CD1c-positive myeloid dendritic cell (primary cell): ENCODE results near the gene FGGY.

ENCODE experiments used
- DNase-seq: peaks from one replicate; pipeline ENCODE4 v3.0.0-alpha.2; 2016; ENCODE audit errors: extremely low spot score

FGGY gene

GRCh38 chr1:59384443-59384842, 87.5 kb downstream of the FGGY start:
- DNase-seq = no peak

GRCh38 chr1:59388191-59388590, 91.3 kb downstream of the FGGY start:
- no peak for DNase-seq

DNA sequence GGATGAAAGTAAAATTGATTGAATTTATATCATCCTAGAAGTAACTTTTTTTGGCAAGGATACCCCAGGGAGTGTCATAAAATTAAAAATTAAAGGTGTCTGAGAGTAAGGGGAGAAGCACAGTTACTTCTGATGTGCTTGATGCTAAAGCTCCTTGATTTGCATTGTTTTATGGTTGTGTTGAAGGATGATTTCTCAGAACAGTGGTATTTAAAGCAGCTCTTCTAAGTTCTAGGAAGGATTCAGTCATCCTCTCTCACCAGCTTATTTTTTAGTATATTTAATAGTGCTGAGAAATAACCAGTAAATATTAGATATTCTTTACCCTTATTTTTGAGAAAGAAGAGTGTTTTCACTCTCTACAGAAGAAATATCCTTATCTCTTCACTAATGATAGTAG, 93.0 kb downstream of the FGGY start:
- DNase-seq = no peak

GRCh38 chr1:59390307-59390706, 93.4 kb downstream of the FGGY start:
- DNase-seq = no peak

DNA sequence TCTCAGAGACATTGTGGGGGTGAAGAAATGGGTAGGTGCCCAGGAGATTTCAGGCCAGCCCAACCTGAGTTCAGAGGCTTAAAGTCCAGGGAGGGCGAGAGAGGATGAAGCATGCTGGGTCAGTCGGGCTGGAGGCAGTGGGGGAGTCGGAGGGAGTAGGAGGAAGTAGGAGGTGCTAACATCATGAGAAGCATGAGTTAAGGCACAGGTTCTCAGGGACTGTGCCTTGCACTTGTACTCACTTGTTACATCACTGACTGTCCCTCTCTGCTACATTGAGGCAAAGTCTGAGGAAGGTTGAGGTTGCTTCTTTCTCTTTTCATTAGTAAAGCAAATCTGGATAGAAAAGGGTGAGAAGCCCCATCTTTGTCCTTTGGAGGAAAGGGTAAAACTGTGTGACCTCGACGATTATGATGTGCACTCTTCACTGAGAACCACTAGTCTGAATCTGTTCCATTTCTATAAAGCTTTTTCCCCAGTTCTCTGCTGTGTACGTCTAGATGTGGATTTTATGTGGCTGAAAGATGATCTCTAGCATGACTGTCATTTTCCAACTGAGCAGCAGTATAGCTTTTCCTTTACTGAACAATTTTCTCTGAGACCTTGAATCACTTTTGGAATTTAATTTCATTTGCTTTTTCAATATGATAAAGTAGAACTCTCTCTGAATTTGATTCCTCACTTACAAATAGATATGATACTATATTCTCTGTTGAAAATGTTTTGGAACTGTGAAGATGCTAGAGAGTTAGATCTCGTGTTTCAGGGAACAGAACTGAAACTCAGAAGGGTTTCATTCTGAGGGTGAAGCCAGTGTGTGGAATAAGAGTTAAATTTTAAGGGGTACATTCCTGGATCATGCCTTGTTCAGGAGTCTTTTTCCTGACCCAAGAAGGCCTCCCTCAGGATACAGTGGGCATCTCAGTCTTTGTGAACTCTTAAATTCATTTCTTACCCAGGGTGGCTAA, 94.6 kb downstream of the FGGY start:
- peak; percentile 8 for DNase-seq

GRCh38 chr1:59393211-59394180, 96.6 kb downstream of the FGGY start:
- DNase-seq = no peak

- DNase-seq = no peak
Measured at GRCh38 chr1:59394706-59395425, 98.0 kb downstream of the FGGY start.

DNA sequence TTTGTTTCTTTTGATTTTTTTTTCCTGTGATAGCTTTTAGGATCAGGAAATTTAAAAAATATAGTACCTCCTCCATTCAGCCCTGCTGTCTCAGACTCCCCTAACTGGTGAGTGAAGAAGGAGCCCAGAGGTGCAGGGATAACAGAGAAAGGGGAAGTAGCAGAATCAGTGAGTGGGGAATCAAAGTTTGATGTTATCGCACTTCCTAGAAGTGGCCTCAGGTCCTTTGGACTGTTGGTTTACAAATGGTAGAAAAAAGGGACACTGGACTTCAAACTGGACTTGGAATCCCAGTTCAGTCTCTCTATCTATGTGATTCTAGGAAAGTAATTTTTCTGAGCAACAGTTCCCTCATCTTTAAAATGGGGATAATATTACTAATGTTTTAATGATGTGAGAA, 99.5 kb downstream of the FGGY start:
- DNase-seq = no peak

GRCh38 chr1:59397139-59397858, 100.4 kb downstream of the FGGY start:
- no peak for DNase-seq

DNA sequence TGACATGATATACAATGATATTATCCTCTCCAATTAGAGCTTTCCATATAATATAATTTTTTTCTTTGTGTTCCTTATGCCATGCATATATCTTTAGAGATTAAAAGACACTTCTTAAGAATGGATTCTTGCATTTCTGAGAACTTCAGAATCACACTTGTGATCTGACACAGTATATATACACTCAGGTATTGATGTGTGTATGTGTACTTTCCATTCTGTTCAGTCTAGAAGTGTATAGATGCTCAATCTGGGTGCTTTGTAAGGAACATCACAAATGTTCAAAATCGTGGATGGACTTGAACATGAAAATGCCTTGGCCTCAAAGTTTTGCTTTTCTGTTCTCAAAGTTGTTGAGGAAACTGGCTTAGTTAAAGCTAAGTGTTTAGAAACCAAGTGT, 102.7 kb downstream of the FGGY start:
- DNase-seq = no peak

GRCh38 chr1:59401581-59401980, 104.7 kb downstream of the FGGY start:
- no peak for DNase-seq

- DNase-seq = no peak
Measured at GRCh38 chr1:59404796-59405195, 107.9 kb downstream of the FGGY start.

GRCh38 chr1:59406437-59407164, 109.7 kb downstream of the FGGY start:
- no peak for DNase-seq

- no peak for DNase-seq
Measured at GRCh38 chr1:59408608-59409240, 111.8 kb downstream of the FGGY start.

DNA sequence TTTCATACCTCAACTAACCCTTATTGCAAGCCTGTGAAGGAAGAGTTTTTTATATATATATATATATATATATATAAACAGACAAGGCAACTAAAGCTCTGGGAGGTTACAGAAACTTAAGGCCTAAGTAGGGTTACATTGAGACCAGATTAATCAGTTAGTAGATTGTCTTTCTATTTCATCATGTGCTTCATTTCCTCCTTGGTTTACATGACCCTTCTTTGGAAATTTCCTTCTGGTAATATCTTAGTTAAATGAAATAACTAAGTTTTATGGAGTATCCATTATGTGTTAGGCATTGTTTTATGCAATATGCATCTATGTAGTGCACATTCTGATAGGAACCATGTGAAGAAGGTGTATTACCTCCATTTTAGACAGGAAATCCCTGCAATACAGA, 112.7 kb downstream of the FGGY start:
- DNase-seq = peak; percentile 6

- DNase-seq = no peak
Measured at GRCh38 chr1:59409986-59410385, 113.1 kb downstream of the FGGY start.

DNA sequence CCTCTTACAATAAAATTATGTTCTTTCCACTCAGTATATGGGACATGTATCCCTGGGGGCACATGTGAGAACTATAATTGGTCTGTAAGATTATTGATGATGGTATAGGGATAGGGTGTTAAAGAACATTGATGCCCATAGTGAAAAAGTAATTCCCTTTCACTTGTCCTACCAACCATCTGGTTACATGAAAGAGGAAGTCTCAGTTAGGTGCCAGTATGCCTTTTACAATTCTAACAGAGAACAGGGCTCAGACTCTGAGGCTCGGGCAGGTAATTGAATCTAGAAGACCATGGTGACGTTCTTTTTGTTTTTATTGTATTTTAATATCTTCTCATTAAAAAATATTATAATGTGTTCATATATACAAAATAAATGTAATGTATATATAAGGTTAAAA, 113.6 kb downstream of the FGGY start:
- no peak for DNase-seq

DNA sequence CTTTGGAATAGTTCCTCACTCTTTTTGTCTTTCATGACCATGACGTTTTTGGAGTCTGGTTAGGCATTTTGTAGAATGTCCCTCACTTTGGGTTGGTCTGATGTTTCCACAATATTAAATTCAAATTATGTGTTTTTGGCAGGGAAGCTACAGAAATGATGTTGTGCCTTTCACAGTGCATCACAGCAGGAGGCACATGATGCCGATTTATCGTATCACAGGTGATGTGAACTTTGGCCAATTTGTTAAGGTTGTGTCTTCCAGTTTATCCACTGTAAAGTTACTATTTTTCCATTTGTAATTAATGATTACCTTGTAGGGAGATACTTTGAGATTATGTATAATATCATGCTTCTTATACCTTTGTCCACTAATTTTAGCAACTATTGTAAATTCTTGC, 114.3 kb downstream of the FGGY start:
- no peak for DNase-seq

DNA sequence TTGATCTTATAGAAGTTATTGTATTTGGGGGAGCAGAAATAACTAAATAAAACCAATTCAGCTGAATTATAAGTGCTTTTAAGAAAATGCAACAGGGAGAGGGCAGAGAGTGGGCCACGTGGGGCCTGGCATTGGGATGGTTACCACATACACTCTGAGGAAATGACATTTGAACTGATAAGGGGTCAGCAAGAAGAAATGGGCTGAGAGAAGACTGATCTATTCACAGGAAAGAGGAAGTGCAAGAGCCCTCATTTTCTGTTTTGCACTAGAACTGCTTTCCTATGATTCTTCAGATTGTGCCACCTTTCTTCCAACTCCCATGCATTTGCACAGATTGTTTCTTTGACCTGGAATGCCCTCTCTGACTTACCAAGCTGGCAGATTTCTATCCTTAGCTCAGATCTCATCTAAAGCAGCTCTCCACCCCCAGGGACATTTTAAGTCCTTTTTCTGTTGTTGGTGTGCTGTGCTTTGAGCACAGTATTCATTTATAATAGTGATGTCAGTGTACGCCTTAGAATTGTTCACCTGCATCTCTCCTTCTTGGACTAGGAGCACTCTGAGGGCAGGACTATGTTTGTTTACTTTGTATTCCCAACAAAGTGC, 115.9 kb downstream of the FGGY start:
- peak; percentile 35 for DNase-seq

DNA sequence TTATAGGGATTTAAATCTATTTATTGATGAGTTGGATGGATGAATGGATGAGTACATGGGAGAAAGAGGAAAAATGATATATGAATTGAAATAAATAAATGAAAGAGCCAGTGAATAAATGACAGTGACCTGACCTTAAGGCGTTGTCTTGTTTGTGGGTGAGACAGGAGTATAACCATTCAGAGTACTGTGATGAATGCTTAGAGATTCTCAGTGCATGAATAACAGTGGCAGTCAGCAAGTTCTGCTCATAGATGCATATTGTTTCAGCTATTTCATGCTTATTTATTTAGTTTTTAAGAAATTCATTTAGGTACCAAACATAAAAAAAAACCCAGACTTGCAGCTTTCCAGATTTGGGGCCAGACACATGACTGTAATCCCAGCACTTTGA, 116.4 kb downstream of the FGGY start:
- no peak for DNase-seq
